Adrenal gland (tissue), 5 donors: Measurements from ENCODE around the gene BCL2L1.

Experiments
- CTCF ChIP-seq, 6 experiments: fragments of 450-650 bp in 4 of 6; fragments of 200-600 bp in 2 of 6; sonication (generic) in 1 of 6; IDR thresholded peaks; 1 replicate in 5 of 6; 2 replicates in 1 of 6; pipeline versions ENCODE4 v1.5.1 to v1.8.0; 2016 to 2021; ENCODE audit warnings: antibody characterized with exemption in 6 of 6, mild to moderate bottlenecking in 2 of 6, moderate library complexity in 1 of 6
- POLR2A ChIP-seq, 2 donors: fragments of 450-650 bp; IDR thresholded peaks; one replicate each; pipeline ENCODE4 v1.6.1; 2017; ENCODE audit warnings: antibody characterized with exemption in 2 of 2, mild to moderate bottlenecking in 2 of 2, moderate library complexity in 1 of 2
- donor health status: DM: no; HTN: no; CAD: no.

GRCh38 chr20:31717478-31718201, 5.0 kb downstream of the BCL2L1 start:
- TF ChIP-seq POLR2A (IDR thresholded peaks at IDR 0.05) (no peak), CTCF (IDR thresholded peaks at IDR 0.05) (no peak)
